H9 (cell line): Measurements from ENCODE around the gene TACC2. TPM values are rescaled to one million over a fixed set of nuclear protein-coding genes. Genes with fewer than 3 reads are reported as not detected.

Experiments used
- DNase-seq: peaks from one replicate; pipeline ENCODE4 v3.0.0-alpha.2; 2017
- H2AFZ ChIP-seq: one replicate; pipeline ENCODE4 v1.6.1; 2013; ENCODE audit warnings: mild to moderate bottlenecking, low read length, control low read depth, moderate library complexity
- H2AK5ac ChIP-seq: 2 replicates; pipeline ENCODE4 v1.6.1; 2013; ENCODE audit warnings: low read length, control low read depth, mixed read lengths; ENCODE audit not compliant: insufficient read length
- H2BK120ac ChIP-seq: one replicate; pipeline ENCODE4 v1.6.1; 2013; ENCODE audit warnings: low read depth, mild to moderate bottlenecking, low read length, control low read depth, inconsistent platforms; ENCODE audit not compliant: poor library complexity, severe bottlenecking
- H2BK12ac ChIP-seq: 2 replicates; pipeline ENCODE4 v1.6.1; 2013; ENCODE audit warnings: low read length, control low read depth, mixed read lengths, low read depth; ENCODE audit not compliant: insufficient read length
- H2BK15ac ChIP-seq: 2 replicates; pipeline ENCODE4 v1.6.1; 2013; ENCODE audit warnings: low read depth, low read length, control low read depth
- H2BK20ac ChIP-seq: one replicate; pipeline ENCODE4 v1.6.1; 2013; ENCODE audit warnings: low read depth, mild to moderate bottlenecking, low read length, control low read depth, inconsistent platforms; ENCODE audit not compliant: poor library complexity, severe bottlenecking
- H2BK5ac ChIP-seq: 2 replicates; pipeline ENCODE4 v1.6.1; 2013; ENCODE audit warnings: low read length, control low read depth, mixed read lengths; ENCODE audit not compliant: insufficient read length
- H3K14ac ChIP-seq: 2 replicates; pipeline ENCODE4 v1.6.1; 2013; ENCODE audit warnings: low read length, control low read depth; ENCODE audit not compliant: insufficient read depth
- H3K18ac ChIP-seq: 2 replicates; pipeline ENCODE4 v1.6.1; 2013; ENCODE audit warnings: low read depth, mild to moderate bottlenecking, mixed read lengths, low read length, control low read depth; ENCODE audit not compliant: insufficient read length
- H3K23ac ChIP-seq: 2 replicates; pipeline ENCODE4 v1.6.1; 2013; ENCODE audit warnings: low read length, control low read depth, mixed read lengths, low read depth; ENCODE audit not compliant: insufficient read length
- H3K23me2 ChIP-seq: 2 replicates; pipeline ENCODE4 v1.6.1; 2013; ENCODE audit warnings: low read depth, mild to moderate bottlenecking, mixed read lengths, low read length, control low read depth; ENCODE audit not compliant: insufficient read length, poor library complexity, severe bottlenecking
- H3K27ac ChIP-seq: 2 replicates; pipeline ENCODE4 v1.5.1; 2013; ENCODE audit warnings: low read length, control low read depth, mixed read lengths, low read depth; ENCODE audit not compliant: insufficient read length
- H3K27me3 ChIP-seq: 2 replicates; pipeline ENCODE4 v1.6.1; 2013; ENCODE audit warnings: low read length, control low read depth, inconsistent platforms; ENCODE audit not compliant: insufficient read depth
- H3K4ac ChIP-seq: 2 replicates; pipeline ENCODE4 v1.6.1; 2013; ENCODE audit warnings: low read depth, mild to moderate bottlenecking, control low read depth, inconsistent platforms, low read length, moderate library complexity
- H3K4me1 ChIP-seq: 2 replicates; pipeline ENCODE4 v1.6.1; 2013; ENCODE audit warnings: low read length, control low read depth, inconsistent platforms; ENCODE audit not compliant: insufficient read depth
- H3K4me2 ChIP-seq: 2 replicates; pipeline ENCODE4 v1.6.1; 2013; ENCODE audit warnings: low read length, control low read depth, mixed read lengths; ENCODE audit not compliant: insufficient read length, insufficient read depth
- H3K56ac ChIP-seq: 2 replicates; pipeline ENCODE4 v1.6.1; 2013; ENCODE audit warnings: low read depth, mild to moderate bottlenecking, mixed read lengths, low read length, control low read depth; ENCODE audit not compliant: insufficient read length
- H3K79me1 ChIP-seq: 2 replicates; pipeline ENCODE4 v1.6.1; 2013; ENCODE audit warnings: low read depth, mild to moderate bottlenecking, moderate library complexity, low read length, control low read depth, inconsistent platforms; ENCODE audit not compliant: insufficient read depth, poor library complexity, severe bottlenecking
- H3K79me2 ChIP-seq: 2 replicates; pipeline ENCODE4 v1.6.1; 2013; ENCODE audit warnings: low read length, control low read depth, inconsistent platforms; ENCODE audit not compliant: insufficient read depth
- H3K9ac ChIP-seq: 2 replicates; pipeline ENCODE4 v1.6.1; 2013; ENCODE audit warnings: low read length, control low read depth, mixed read lengths; ENCODE audit not compliant: insufficient read length; ENCODE audit errors: extremely low read depth
- H3K9me3 ChIP-seq: one replicate; pipeline ENCODE4 v1.6.1; 2013; ENCODE audit warnings: low read depth, low read length, inconsistent platforms; ENCODE audit not compliant: control insufficient read depth
- H3T11ph ChIP-seq: one replicate; pipeline ENCODE4 v1.6.1; 2013; ENCODE audit warnings: mild to moderate bottlenecking, low read length, control low read depth, inconsistent platforms
- H4K20me1 ChIP-seq: one replicate; pipeline ENCODE4 v1.6.1; 2013; ENCODE audit not compliant: control insufficient read depth, insufficient read length, insufficient read depth
- H4K5ac ChIP-seq: 2 replicates; pipeline ENCODE4 v1.6.1; 2013; ENCODE audit warnings: low read depth, mild to moderate bottlenecking, mixed read lengths, low read length, control low read depth; ENCODE audit not compliant: insufficient read length
- H4K8ac ChIP-seq: replicated peaks from 2 replicates; pipeline ENCODE4 v1.6.1; 2013; ENCODE audit warnings: low read length, control low read depth, mixed read lengths, low read depth; ENCODE audit not compliant: insufficient read length
- H4K91ac ChIP-seq: 2 replicates; pipeline ENCODE4 v1.6.1; 2013; ENCODE audit warnings: low read depth, mild to moderate bottlenecking, moderate library complexity, mixed read lengths, low read length, control low read depth; ENCODE audit not compliant: insufficient read length
- H3K27ac Mint-ChIP-seq, 3 experiments: 2 replicates in 2 of 3; 3 replicates in 1 of 3; pipeline ENCODE4 v1.8.0; 2020 to 2021; ENCODE audit warnings: mixed read lengths in 3 of 3, mild to moderate bottlenecking in 1 of 3, moderate library complexity in 1 of 3
- H3K27me3 Mint-ChIP-seq: 2 replicates; pipeline ENCODE4 v1.8.0; 2021; ENCODE audit warnings: low read depth, mild to moderate bottlenecking, moderate library complexity, mixed read lengths
- H3K36me3 Mint-ChIP-seq, 3 experiments: 2 replicates in 2 of 3; 3 replicates in 1 of 3; pipeline ENCODE4 v1.8.0; 2020 to 2021; ENCODE audit warnings: low read depth in 3 of 3, mixed read lengths in 3 of 3; ENCODE audit not compliant: insufficient read depth in 1 of 3
- H3K4me1 Mint-ChIP-seq, 2 experiments: 2 replicates each; pipeline ENCODE4 v1.8.0; 2020; ENCODE audit warnings: mixed read lengths in 2 of 2
- H3K4me3 Mint-ChIP-seq, 2 experiments: 2 replicates in 1 of 2; 3 replicates in 1 of 2; pipeline ENCODE4 v1.8.0; 2020 to 2021; ENCODE audit warnings: mild to moderate bottlenecking in 2 of 2, mixed read lengths in 2 of 2, moderate library complexity in 1 of 2
- H3K9me3 Mint-ChIP-seq, 2 experiments: 2 replicates in 1 of 2; 3 replicates in 1 of 2; pipeline ENCODE4 v1.8.0; 2020; ENCODE audit warnings: mild to moderate bottlenecking in 2 of 2, mixed read lengths in 2 of 2, moderate library complexity in 1 of 2
- WGBS: extraction: QIAGEN DNeasy Blood & Tissue Kit; methylation state at CpG from one replicate; pipeline ENCODE4 v1.1.7; 2013; ENCODE audit warnings: missing lambda C conversion rate, low lambda C conversion rate, mixed read lengths; ENCODE audit not compliant: insufficient read length; ENCODE audit errors: extremely low coverage; 5-methylcytosine and 5-hydroxymethylcytosine counted together
- total RNA-seq: library from RNA; stranded (reverse); gene quantifications from 2 replicates; pipeline ENCODE4 v1.2.1, GENCODE V29; 2021
- TF ChIP-seq, protein P1 (sequence below): fragments of 200-600 bp; sonication (generic); conservative IDR thresholded peaks from 3 replicates; pipeline ENCODE4 v1.8.0; 2021; ENCODE audit warnings: antibody characterized with exemption, mild to moderate bottlenecking

TACC2 gene
- total RNA-seq, 1 experiment from 2014 or later, result 58.1 TPM

DNA sequence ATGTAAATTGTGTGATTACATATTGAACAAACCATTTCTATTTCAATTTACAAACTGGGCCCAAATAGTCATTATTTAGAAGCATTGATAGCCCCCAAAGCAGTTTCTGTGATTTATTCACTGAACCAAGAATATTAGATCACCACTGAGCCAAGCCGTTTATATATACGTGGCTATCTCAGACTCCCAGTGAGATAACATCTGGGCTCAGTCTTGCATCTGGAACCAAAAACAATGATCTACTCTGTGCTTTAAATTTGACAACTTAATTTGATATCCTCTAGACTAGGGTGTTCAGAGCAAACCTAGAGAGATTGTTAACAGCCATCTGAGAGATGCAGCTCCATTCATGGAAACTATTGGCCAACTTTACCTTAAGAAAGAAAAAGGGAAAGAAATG is 240.7 kb downstream of the TACC2 start:
- H2BK15ac ChIP-seq, result no peak overlapping the region
- H2AK5ac ChIP-seq, result no peak overlapping the region
- TF ChIP-seq, protein P1, sequence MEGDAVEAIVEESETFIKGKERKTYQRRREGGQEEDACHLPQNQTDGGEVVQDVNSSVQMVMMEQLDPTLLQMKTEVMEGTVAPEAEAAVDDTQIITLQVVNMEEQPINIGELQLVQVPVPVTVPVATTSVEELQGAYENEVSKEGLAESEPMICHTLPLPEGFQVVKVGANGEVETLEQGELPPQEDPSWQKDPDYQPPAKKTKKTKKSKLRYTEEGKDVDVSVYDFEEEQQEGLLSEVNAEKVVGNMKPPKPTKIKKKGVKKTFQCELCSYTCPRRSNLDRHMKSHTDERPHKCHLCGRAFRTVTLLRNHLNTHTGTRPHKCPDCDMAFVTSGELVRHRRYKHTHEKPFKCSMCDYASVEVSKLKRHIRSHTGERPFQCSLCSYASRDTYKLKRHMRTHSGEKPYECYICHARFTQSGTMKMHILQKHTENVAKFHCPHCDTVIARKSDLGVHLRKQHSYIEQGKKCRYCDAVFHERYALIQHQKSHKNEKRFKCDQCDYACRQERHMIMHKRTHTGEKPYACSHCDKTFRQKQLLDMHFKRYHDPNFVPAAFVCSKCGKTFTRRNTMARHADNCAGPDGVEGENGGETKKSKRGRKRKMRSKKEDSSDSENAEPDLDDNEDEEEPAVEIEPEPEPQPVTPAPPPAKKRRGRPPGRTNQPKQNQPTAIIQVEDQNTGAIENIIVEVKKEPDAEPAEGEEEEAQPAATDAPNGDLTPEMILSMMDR, result no peak
- H3K56ac ChIP-seq, result no peak overlapping the region
- no peaks in the 10 kb centered on the region for H3K79me1 ChIP-seq
- no peak overlapping the region for H3K9ac ChIP-seq
- no peak overlapping the region for H2BK20ac ChIP-seq
- no peak overlapping the region for H3K23ac ChIP-seq
- no peak overlapping the region for H3K14ac ChIP-seq
- no peak overlapping the region for H3K4ac ChIP-seq
- no peaks in the 10 kb centered on the region for H3K23me2 ChIP-seq
- H3K79me2 ChIP-seq, result no peaks in the 10 kb centered on the region
- no peaks in the 10 kb centered on the region for H3K4me1 Mint-ChIP-seq
- H4K20me1 ChIP-seq, result no peaks in the 10 kb centered on the region
- no peaks in the 10 kb centered on the region for H3K9me3 Mint-ChIP-seq
- no peak overlapping the region for H2BK12ac ChIP-seq
- H2BK5ac ChIP-seq, result no peak overlapping the region
- H3K27ac Mint-ChIP-seq, result peak overlapping the region in 1 of 3 experiments; percentile 70; a peak in 1 of 7 replicates
- no peak for DNase-seq
- peaks cover 42 to 78% (median 68%) of the 10 kb centered on the region in 3 experiments for H3K36me3 Mint-ChIP-seq
- H3K4me1 ChIP-seq, result no peaks in the 10 kb centered on the region
- H3K18ac ChIP-seq, result no peak overlapping the region
- no peaks in the 10 kb centered on the region for H3K27me3 Mint-ChIP-seq
- no peak overlapping the region for H3K4me2 ChIP-seq
- no peaks in the 10 kb centered on the region for H3K27me3 ChIP-seq
- no peak overlapping the region for H2AFZ ChIP-seq
- H4K8ac ChIP-seq, result no peak overlapping the region
- H3K27ac ChIP-seq, result no peak overlapping the region
- H4K91ac ChIP-seq, result no peak overlapping the region
- H2BK120ac ChIP-seq, result no peak overlapping the region
- H4K5ac ChIP-seq, result no peak overlapping the region
- no peak overlapping the region for H3T11ph ChIP-seq
- no CpG with 5 or more reads among the region's 2 CpGs for WGBS
- H3K9me3 ChIP-seq, result no peaks in the 10 kb centered on the region
- no peak overlapping the region for H3K4me3 Mint-ChIP-seq
